HG02973 (cell line): ENCODE results near the gene LARGE1.
A peak's percentile ranks its signal among the peaks of the same experiment; 100 is the strongest.
"Not testable (repeated sequence)": the region's sequence is repeated elsewhere in the genome, so short reads cannot be mapped to it uniquely, and the experiment has no call there.

Experiments
- ATAC-seq: cut with Tn5 transposase; IDR thresholded peaks from one replicate; pipeline ENCODE4 v1.9.1; 2021; ENCODE audit warnings: moderate library complexity; ENCODE audit not compliant: unreplicated experiment

The LARGE1 gene

DNA sequence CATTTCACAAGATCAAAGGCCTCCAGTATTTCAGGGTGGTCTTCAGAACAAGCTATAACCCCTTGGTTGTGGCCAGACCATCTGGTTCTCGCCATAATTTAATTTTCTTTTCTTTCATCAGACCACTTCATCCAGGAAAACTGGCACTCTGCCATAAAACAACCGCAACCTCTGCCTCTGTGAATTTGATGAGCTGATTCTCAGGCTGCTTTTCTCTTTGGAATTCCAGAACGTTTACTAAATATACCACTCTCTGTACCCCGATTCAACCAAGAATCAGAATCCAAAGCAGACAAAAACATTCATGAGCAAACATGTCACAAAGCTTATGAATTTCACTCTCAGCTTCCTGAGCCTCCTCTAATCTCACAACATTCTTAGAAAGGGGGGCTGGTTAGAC, 530.3 kb downstream of the LARGE1 start:
- no peak for ATAC-seq

DNA sequence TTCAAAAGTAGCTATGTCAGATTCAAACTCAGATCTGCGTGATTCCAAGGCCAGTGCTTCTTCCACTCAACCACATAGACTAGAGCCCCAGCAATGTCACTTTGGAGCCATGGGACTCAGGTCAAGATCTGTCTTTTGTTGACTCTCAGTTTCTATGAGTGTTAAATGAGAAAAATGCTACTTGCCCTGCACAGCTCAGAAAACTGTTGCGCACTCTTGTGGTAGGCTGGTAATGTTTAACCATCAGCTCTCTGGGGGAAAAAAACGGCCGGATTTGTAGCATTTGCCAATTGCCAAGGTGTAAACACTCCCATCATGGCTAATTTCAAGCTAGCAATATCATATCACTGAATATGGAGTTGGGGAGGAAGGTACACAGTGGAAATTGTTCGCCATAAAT, 534.0 kb downstream of the LARGE1 start:
- ATAC-seq, result no peak

DNA sequence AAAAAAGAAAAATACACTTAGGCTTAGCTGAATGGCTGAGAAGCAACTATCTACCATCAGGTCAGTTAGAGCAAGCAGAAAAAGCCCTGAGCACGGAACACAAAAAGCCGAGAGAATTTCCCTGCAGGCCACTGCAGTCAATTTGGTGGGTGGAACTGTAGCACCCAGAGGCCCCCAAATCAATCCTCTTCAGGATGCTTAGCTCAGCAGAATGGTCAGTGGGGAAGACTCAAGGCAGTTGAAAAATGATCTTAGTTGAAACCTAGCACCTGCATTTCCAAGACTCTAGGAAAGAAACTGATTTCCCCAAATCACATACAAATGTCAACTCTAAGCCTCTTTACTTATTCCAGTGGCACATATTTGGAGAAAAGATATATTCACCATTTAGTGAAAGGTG, 534.7 kb downstream of the LARGE1 start:
- ATAC-seq, result no peak

DNA sequence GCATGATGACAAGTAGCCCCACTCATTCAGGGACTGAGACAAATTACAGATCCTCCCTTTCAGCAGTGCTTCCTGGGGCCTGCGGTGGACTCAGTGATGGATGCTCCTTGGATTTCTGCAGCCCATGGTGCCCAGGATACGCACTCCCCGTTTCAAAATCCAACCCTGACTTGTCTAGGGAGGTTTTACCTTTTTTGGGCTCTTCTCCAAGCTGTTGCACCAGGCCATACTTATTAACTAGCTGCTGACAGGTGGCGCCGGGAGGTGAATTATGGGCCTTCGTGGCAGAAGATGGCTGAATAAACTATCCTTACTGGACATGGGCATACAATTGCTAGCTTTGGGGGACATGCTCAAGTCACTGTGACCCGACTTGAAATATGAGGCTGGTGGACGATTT, 537.8 kb downstream of the LARGE1 start:
- ATAC-seq, result no peak

DNA sequence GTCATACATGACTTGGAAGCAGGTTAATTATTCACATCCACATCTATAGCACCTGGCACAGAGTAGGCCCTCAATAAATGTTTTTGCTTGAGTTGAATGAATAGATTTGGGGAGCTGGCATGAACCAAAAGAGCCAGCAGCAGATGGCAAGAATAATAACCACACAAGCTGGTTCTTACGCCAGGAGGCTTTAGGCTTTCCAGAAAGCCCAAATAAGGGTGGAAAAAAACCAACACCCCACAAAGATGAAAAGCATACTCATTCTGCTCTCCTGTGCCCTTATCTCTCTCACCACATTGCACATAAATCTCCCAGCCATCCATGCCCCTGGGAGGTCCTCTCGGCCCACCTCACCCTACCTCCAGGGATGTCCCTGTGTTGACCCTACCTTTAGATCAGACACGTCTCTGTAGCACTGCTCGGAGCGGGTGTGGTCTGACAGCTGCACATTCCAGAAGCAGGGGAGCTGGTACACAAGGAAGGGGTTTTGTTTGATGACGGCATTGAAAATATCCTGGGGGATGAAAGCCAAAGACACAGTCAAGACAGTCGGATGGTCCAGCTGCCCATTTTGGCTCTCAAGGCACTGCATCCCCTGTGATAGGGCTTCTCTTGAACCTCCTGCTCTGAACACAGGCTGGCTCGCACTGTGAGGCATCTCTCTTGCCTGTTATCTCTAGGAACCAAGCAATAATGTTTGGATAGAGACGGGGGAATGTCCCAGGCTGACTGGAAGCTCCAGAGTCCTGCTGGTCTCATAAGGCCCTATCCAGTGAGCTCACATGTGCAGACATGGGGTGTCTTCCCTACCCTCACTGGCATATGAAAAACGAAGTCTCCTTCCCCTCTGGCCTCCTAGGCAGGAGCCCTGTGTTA, 538.5 kb downstream of the LARGE1 start:
- ATAC-seq, result no peak

DNA sequence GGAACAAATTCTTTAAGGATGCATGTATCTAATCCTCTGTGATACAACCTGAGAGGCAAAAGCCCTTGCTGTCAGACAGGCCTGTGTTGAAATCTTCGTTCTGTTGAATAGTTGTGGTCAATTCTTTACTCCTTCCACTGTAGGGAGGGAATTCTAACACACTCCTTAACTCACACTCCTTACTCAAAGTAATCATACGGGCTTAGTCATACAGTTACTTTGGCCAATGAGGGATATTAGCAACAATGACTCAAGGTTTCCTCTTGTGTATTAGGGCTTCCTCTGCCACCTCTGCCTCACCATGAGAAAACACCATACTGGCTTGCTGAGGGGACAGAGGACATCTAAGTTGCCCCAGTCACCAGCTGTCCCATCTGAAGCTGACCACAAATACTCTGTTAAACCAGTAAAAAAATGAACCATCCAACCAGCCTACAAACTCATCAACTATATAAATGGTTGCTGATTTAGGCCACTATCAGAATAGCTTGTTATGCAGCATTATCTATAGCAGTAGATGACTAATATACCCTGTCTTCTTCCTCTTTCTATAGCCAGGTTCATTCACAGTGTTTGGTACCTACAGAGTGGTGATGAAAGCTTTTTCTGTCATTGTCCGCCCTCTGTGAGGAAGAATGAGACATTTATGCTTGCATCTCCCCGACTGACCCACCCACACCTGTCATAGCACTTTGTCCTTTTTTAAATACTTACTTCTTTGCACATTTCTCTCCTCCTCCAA, 539.3 kb downstream of the LARGE1 start:
- ATAC-seq, result peak; percentile 51

DNA sequence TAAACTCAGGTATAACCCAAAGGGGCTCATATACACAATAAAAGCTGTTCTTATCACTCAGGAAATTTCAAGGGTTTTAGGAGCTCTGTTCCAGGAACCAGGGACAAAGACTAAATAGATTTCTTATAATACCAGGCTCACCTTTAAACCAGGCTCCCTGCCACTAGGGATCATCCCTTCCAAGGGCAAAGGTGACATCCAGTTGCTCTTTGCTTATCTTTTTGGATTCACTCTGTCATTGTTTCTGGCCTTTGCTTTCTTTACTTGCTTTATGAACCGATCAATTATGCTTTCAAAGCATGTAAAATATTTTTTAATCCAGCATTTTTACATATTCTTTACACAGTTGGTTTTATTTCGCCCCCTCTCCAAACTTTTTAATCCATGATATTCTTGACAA, 540.4 kb downstream of the LARGE1 start:
- ATAC-seq, result no peak

DNA sequence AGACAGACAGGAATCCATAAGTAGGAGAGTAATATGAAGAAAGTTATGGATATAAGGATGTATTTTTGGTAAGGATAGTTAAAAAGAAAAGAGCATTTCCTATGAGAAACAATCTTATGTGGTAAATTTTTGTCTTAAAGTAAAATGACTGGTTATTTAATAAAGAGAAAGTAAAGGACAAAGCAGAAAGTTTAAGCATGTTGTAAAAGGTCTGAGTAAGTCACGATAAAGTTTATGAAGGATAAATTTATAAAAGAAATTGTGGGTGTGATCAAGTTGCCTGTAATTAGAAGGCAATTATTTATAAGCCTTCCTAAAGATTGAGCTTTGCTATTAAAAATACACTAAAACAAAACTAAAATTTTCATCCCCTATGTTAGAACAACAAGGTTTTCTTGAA, 547.4 kb downstream of the LARGE1 start:
- ATAC-seq, result no peak

DNA sequence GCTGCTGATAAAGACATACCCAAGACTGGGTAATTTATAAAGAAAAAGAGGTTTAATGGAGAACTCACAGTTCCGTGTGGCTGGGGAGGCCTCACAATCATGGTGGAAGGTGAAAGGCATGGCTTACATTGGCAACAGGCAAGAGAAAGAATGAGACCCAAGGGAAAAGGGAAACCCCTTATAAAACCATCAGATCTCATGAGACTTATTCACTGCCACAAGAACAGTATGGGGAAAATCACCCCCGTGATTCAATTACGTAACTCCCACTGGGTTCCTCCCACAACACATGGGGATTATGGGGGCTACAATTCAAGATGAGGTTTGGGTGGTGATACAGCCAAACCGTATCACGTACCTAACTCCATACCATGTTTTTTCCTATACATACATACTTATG, 557.0 kb downstream of the LARGE1 start:
- ATAC-seq, result not testable (repeated sequence)

DNA sequence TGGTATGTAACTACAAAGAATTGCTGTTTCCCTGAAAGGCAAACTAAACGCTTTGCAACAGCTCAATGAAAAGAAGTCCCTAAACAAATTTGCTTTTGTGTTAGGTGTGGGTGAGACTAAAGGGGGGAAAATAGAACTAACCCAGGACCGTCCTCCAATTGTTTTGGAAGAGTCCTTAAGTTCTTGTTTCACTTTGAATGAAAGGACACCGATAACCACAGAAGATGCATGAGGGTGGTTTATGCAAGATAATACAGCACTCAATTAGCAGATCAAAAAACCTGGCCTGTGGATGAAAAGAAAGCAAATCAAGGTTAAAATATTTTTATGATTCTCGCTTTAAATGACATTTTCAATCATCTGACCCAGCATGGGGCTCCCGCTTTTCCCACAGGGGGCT, 557.6 kb downstream of the LARGE1 start:
- ATAC-seq, result no peak

DNA sequence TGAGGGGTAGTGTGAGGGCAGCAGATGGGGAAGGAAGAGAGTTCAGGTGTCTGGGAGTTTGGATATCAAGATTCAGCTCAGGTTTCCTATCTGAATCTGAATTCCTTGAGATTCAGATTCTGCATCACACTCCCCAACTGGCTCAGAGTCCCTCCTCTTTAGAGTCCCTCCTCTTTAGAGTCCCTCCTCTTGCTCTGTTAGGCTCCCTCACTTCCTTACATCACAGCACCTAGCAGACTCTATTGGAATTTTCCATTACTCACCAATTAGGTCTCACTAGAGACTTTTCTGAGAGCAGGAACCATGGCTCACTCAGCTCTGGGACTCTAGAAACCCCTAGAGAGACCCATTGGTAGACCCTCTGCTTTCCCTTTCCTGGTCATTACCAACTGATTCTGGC, 558.7 kb downstream of the LARGE1 start:
- ATAC-seq, result no peak

DNA sequence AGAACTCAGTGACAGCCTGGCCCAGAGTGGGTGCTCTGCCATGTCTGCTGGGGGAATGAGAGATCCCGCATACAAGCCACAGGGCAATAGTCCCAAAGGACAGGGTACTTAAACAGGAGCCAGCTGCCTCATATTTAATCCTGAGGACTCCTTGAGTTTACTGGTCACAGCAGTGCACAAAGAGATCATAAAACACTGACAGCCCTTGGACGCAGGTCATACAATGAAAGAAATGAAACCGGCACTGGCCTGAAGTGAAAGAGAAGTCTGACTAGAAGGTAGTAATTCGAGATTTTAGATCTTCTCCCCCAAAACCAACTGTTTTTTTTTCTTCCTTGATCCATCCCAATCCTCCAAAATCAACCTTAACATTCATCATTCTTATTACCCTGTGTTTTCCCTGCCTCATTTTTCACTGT, 562.3 kb downstream of the LARGE1 start:
- no peak for ATAC-seq

DNA sequence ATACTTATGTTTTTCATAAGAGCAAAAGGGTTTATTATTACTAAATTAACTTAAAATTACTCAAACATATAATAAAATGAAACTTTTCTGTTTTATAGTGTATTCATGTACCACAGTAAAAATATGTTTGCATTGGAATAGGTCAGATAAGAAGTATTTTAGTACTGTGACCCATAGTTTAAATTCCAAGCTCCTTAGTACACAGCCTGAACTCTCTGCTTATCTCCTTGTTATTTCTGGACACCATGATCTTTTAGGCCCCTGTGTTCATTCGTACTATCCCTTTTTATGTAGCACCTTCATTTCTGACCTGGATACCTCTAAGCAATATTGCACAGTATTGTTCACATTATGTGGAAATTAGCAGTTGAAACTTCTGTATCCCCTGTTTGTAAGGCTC, 565.3 kb downstream of the LARGE1 start:
- ATAC-seq, result no peak

DNA sequence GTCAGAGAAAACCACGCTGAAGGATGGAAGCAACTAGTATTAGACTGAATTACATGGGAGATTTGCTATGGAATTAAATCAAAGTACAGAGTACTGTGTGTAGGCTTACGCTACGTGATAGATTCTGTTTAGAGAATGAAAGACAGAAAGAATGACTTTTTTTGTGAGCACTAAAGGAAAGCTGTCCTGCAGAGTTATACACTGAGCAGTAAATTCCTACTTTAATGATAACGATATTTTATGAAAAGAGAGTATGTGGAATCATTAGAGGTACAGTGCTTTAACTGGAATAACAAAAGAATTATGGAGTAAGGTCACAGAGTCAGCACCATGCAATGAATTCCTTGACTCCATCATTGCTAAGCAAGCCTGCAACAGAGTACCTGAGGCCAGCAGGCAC, 566.8 kb downstream of the LARGE1 start:
- no peak for ATAC-seq

DNA sequence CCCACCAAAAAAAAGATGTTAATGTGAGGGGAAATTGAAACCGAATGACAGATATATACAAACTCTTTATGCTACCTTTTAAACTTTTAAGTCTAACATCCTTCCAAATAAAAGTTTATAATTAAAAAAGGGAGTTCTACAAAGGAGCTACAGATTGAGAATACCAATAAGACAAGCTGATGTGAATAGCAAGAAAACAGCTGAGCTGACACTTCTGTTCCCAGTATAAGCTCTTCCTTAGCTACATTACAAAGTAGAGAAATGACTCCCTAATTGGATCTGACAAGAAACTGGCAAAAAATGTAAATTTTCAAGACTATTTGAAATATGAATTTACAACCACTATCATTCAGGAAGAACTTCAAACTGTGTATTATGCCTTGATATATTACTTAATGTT, 567.5 kb downstream of the LARGE1 start:
- ATAC-seq, result no peak

DNA sequence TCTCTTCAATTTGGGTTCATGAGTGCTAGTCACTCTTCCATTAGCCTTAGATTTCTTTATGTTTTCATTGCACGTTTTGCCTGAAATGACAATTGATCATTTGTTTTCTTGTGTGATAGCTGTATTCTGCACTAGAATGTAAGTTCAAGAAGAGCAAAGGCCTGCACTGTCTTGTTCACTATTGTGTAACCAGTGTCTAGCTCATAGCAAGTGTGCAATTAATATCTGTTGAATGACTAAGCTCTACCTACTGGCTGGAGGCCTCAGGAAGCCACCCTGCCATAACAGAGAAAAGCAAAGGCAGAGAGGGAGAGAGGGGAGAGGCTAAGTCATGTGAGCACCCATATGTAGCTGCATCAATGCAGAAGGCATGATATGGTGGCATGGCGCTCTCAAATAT, 569.3 kb downstream of the LARGE1 start:
- ATAC-seq, result no peak

DNA sequence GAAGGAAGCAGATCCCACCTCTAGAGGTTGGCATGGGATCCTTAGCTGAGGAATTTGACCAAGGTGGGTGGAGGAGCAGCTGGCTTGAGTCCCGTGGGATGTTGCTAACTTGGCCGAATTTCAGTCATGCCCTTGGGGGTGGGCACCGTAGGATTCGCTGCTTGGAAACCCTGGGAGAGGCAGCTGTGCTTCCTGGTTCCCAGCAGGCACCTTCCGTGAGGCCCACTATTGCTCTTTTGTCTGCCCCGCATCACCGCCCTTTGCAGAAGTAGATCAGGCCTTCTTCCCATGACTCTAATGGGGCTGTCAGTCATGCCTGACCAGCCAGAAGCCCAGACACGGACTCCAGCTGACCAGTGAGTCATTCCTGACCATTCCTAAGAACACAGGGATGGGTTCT, 569.8 kb downstream of the LARGE1 start:
- ATAC-seq, result no peak

DNA sequence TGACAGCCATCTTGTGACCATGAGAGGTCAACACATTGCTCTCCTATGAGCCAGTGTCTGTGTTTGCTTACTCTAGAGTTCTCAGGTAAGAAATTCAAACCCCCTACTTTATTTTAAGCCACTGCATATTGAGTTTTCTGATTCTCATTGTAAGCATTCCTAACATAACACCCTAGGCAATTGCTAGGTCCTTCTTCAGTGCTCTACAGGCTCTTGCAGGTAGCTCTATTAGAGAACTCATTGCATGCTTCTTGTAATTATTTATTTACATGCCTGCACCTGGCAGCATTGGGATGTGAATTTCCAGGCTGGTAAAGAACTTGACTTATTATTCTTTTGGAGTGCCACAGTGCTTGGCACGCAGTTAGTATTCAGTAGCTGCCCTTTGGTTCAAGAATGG, 573.3 kb downstream of the LARGE1 start:
- ATAC-seq, result no peak

DNA sequence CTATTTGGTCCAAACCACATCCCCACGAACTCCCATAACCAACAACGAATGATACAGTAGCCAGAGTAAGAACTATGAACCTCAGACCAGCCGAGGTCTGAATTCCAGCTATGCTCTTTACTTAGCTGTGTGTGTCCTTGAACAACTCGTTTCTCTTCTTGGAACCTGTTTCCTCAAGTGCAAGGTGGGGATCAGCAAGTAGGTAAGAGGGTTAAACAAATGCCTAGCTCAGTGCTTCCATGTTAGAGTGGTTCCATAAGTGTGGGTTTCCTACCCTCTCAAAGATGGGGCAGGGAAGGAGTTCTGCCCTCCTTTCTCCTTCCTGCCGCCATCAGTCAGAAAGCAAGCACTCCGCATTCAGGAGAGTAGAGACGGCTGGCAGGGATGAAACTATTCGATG, 578.7 kb downstream of the LARGE1 start:
- ATAC-seq, result no peak

DNA sequence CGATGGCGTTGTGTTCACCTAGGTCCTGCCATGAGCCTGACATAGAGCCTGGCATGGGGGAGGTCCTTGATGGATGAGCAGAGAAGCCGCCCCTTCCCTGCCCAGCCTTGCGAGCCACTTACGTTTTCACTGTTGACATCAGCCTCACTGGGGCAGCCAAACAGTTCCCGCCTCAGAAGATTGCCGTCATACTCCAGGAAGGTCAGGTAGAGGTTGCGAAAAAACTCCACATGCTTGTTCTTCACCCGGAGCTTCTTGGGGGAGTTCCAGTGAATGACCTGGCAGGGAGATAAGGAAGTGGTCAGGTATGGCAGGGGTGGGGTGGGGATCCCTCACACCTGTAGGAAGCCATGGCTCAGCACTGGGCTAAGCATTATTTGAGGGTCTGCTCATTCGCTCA, 582.8 kb downstream of the LARGE1 start:
- no peak for ATAC-seq

DNA sequence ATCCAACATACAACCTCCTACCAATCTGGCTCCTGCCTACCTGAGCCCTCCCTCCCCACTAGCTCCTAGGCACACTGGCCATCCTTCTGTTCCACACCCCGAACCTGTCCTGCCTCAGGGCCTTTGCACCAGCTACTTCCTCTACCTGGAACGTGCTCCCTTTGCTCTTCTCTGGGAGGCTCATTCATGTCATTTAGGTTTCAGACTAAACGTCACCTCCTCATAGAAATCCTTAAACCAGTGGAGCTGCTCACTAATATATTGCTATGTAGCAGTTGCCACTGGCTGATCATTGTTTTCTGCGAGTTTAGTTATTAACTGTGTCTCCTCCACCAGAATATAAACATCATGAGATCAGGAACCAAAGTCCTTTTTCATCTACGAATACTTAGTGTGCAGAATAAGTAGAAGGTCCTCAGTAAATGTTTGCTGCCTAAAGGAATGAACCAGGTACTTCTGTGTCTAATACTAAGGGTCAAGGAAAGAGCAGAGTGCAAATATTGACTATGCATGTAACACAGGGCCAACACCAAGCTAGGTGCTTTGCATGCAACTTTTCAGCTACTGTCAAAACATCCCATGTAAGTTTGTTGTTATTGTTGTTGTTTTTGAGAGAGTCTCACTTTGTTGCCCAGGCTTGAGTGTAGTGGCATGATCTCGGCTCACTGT, 584.5 kb downstream of the LARGE1 start:
- ATAC-seq, result no peak

DNA sequence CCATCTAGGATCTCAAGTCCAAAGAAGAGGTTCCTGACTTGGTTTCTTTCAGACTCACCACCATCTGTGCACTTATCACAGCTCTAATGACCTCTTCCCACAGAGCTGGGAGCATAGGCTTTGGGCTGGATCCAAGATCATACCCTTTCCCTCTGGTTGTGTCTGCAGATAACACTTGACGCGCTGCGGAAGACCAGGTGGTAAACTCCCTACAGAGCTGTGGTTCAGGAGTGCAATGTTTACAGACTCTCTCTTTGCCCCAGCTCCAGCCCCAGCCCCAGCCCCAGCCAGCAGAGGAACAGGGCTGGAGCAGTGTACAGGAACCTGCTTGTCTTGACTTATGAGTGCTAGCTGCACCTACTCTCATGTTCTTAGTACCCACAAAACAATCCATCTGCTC, 587.7 kb downstream of the LARGE1 start:
- ATAC-seq, result no peak
